PC-3 (cell line): ENCODE data around the gene SFMBT2.

ENCODE experiments used
- EZH2 ChIP-seq: fragments of 300-600 bp; sonication (generic); IDR thresholded peaks from one replicate; pipeline ENCODE4 v1.6.1; 2017; ENCODE audit warnings: antibody characterized with exemption, mild to moderate bottlenecking, low read length; ENCODE audit not compliant: unreplicated experiment
- TF ChIP-seq, protein P1 (sequence below): fragments of 300-600 bp; sonication (generic); conservative IDR thresholded peaks from 2 replicates; pipeline ENCODE4 v1.5.1; 2017; ENCODE audit warnings: antibody characterized with exemption, low read depth, mild to moderate bottlenecking, low read length

DNA sequence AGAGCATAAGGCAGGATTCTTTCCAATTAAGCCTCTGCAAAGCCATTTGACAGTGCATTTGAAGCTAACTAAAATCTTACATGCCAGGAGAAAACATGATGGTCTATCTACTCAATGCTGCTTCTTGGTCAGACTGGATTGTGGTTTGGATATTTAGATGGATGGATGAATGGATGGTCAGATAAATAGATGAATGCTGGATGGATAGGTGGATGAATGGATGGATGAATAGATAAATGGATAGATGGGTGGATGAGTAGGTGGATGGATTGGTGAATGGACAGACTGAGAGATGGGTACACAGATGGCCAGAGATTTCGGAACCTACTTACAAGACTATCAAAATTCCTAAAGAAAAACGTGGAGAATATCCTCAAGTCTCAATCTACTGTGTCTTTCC is 127.6 kb downstream of the SFMBT2 start:
- TF ChIP-seq EZH2, result no peak
- TF ChIP-seq, protein P1, sequence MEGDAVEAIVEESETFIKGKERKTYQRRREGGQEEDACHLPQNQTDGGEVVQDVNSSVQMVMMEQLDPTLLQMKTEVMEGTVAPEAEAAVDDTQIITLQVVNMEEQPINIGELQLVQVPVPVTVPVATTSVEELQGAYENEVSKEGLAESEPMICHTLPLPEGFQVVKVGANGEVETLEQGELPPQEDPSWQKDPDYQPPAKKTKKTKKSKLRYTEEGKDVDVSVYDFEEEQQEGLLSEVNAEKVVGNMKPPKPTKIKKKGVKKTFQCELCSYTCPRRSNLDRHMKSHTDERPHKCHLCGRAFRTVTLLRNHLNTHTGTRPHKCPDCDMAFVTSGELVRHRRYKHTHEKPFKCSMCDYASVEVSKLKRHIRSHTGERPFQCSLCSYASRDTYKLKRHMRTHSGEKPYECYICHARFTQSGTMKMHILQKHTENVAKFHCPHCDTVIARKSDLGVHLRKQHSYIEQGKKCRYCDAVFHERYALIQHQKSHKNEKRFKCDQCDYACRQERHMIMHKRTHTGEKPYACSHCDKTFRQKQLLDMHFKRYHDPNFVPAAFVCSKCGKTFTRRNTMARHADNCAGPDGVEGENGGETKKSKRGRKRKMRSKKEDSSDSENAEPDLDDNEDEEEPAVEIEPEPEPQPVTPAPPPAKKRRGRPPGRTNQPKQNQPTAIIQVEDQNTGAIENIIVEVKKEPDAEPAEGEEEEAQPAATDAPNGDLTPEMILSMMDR, result no peak
